H9 (cell line): ENCODE measurements around the gene EFNA3. TPM values are rescaled to one million over a fixed set of nuclear protein-coding genes. Genes with fewer than 3 reads are reported as not detected.

ENCODE experiments used
- DNase-seq: peaks from one replicate; pipeline ENCODE4 v3.0.0-alpha.2; 2017
- H2AFZ ChIP-seq: one replicate; pipeline ENCODE4 v1.6.1; 2013; ENCODE audit warnings: mild to moderate bottlenecking, low read length, control low read depth, moderate library complexity
- H2AK5ac ChIP-seq: 2 replicates; pipeline ENCODE4 v1.6.1; 2013; ENCODE audit warnings: low read length, control low read depth, mixed read lengths; ENCODE audit not compliant: insufficient read length
- H2BK120ac ChIP-seq: one replicate; pipeline ENCODE4 v1.6.1; 2013; ENCODE audit warnings: low read depth, mild to moderate bottlenecking, low read length, control low read depth, inconsistent platforms; ENCODE audit not compliant: poor library complexity, severe bottlenecking
- H2BK12ac ChIP-seq: 2 replicates; pipeline ENCODE4 v1.6.1; 2013; ENCODE audit warnings: low read length, control low read depth, mixed read lengths, low read depth; ENCODE audit not compliant: insufficient read length
- H2BK15ac ChIP-seq: 2 replicates; pipeline ENCODE4 v1.6.1; 2013; ENCODE audit warnings: low read depth, low read length, control low read depth
- H2BK20ac ChIP-seq: one replicate; pipeline ENCODE4 v1.6.1; 2013; ENCODE audit warnings: low read depth, mild to moderate bottlenecking, low read length, control low read depth, inconsistent platforms; ENCODE audit not compliant: poor library complexity, severe bottlenecking
- H2BK5ac ChIP-seq: 2 replicates; pipeline ENCODE4 v1.6.1; 2013; ENCODE audit warnings: low read length, control low read depth, mixed read lengths; ENCODE audit not compliant: insufficient read length
- H3K14ac ChIP-seq: 2 replicates; pipeline ENCODE4 v1.6.1; 2013; ENCODE audit warnings: low read length, control low read depth; ENCODE audit not compliant: insufficient read depth
- H3K18ac ChIP-seq: 2 replicates; pipeline ENCODE4 v1.6.1; 2013; ENCODE audit warnings: low read depth, mild to moderate bottlenecking, mixed read lengths, low read length, control low read depth; ENCODE audit not compliant: insufficient read length
- H3K23ac ChIP-seq: 2 replicates; pipeline ENCODE4 v1.6.1; 2013; ENCODE audit warnings: low read length, control low read depth, mixed read lengths, low read depth; ENCODE audit not compliant: insufficient read length
- H3K23me2 ChIP-seq: 2 replicates; pipeline ENCODE4 v1.6.1; 2013; ENCODE audit warnings: low read depth, mild to moderate bottlenecking, mixed read lengths, low read length, control low read depth; ENCODE audit not compliant: insufficient read length, poor library complexity, severe bottlenecking
- H3K27ac ChIP-seq: 2 replicates; pipeline ENCODE4 v1.5.1; 2013; ENCODE audit warnings: low read length, control low read depth, mixed read lengths, low read depth; ENCODE audit not compliant: insufficient read length
- H3K27me3 ChIP-seq: 2 replicates; pipeline ENCODE4 v1.6.1; 2013; ENCODE audit warnings: low read length, control low read depth, inconsistent platforms; ENCODE audit not compliant: insufficient read depth
- H3K4ac ChIP-seq: 2 replicates; pipeline ENCODE4 v1.6.1; 2013; ENCODE audit warnings: low read depth, mild to moderate bottlenecking, control low read depth, inconsistent platforms, low read length, moderate library complexity
- H3K4me1 ChIP-seq: 2 replicates; pipeline ENCODE4 v1.6.1; 2013; ENCODE audit warnings: low read length, control low read depth, inconsistent platforms; ENCODE audit not compliant: insufficient read depth
- H3K4me2 ChIP-seq: 2 replicates; pipeline ENCODE4 v1.6.1; 2013; ENCODE audit warnings: low read length, control low read depth, mixed read lengths; ENCODE audit not compliant: insufficient read length, insufficient read depth
- H3K56ac ChIP-seq: 2 replicates; pipeline ENCODE4 v1.6.1; 2013; ENCODE audit warnings: low read depth, mild to moderate bottlenecking, mixed read lengths, low read length, control low read depth; ENCODE audit not compliant: insufficient read length
- H3K79me1 ChIP-seq: 2 replicates; pipeline ENCODE4 v1.6.1; 2013; ENCODE audit warnings: low read depth, mild to moderate bottlenecking, moderate library complexity, low read length, control low read depth, inconsistent platforms; ENCODE audit not compliant: insufficient read depth, poor library complexity, severe bottlenecking
- H3K79me2 ChIP-seq: 2 replicates; pipeline ENCODE4 v1.6.1; 2013; ENCODE audit warnings: low read length, control low read depth, inconsistent platforms; ENCODE audit not compliant: insufficient read depth
- H3K9ac ChIP-seq: 2 replicates; pipeline ENCODE4 v1.6.1; 2013; ENCODE audit warnings: low read length, control low read depth, mixed read lengths; ENCODE audit not compliant: insufficient read length; ENCODE audit errors: extremely low read depth
- H3K9me3 ChIP-seq: one replicate; pipeline ENCODE4 v1.6.1; 2013; ENCODE audit warnings: low read depth, low read length, inconsistent platforms; ENCODE audit not compliant: control insufficient read depth
- H3T11ph ChIP-seq: one replicate; pipeline ENCODE4 v1.6.1; 2013; ENCODE audit warnings: mild to moderate bottlenecking, low read length, control low read depth, inconsistent platforms
- H4K20me1 ChIP-seq: one replicate; pipeline ENCODE4 v1.6.1; 2013; ENCODE audit not compliant: control insufficient read depth, insufficient read length, insufficient read depth
- H4K5ac ChIP-seq: 2 replicates; pipeline ENCODE4 v1.6.1; 2013; ENCODE audit warnings: low read depth, mild to moderate bottlenecking, mixed read lengths, low read length, control low read depth; ENCODE audit not compliant: insufficient read length
- H4K8ac ChIP-seq: replicated peaks from 2 replicates; pipeline ENCODE4 v1.6.1; 2013; ENCODE audit warnings: low read length, control low read depth, mixed read lengths, low read depth; ENCODE audit not compliant: insufficient read length
- H4K91ac ChIP-seq: 2 replicates; pipeline ENCODE4 v1.6.1; 2013; ENCODE audit warnings: low read depth, mild to moderate bottlenecking, moderate library complexity, mixed read lengths, low read length, control low read depth; ENCODE audit not compliant: insufficient read length
- H3K27ac Mint-ChIP-seq, 3 experiments: 2 replicates in 2 of 3; 3 replicates in 1 of 3; pipeline ENCODE4 v1.8.0; 2020 to 2021; ENCODE audit warnings: mixed read lengths in 3 of 3, mild to moderate bottlenecking in 1 of 3, moderate library complexity in 1 of 3
- H3K27me3 Mint-ChIP-seq: 2 replicates; pipeline ENCODE4 v1.8.0; 2021; ENCODE audit warnings: low read depth, mild to moderate bottlenecking, moderate library complexity, mixed read lengths
- H3K36me3 Mint-ChIP-seq, 3 experiments: 2 replicates in 2 of 3; 3 replicates in 1 of 3; pipeline ENCODE4 v1.8.0; 2020 to 2021; ENCODE audit warnings: low read depth in 3 of 3, mixed read lengths in 3 of 3; ENCODE audit not compliant: insufficient read depth in 1 of 3
- H3K4me1 Mint-ChIP-seq, 2 experiments: 2 replicates each; pipeline ENCODE4 v1.8.0; 2020; ENCODE audit warnings: mixed read lengths in 2 of 2
- H3K4me3 Mint-ChIP-seq, 2 experiments: 2 replicates in 1 of 2; 3 replicates in 1 of 2; pipeline ENCODE4 v1.8.0; 2020 to 2021; ENCODE audit warnings: mild to moderate bottlenecking in 2 of 2, mixed read lengths in 2 of 2, moderate library complexity in 1 of 2
- H3K9me3 Mint-ChIP-seq, 2 experiments: 2 replicates in 1 of 2; 3 replicates in 1 of 2; pipeline ENCODE4 v1.8.0; 2020; ENCODE audit warnings: mild to moderate bottlenecking in 2 of 2, mixed read lengths in 2 of 2, moderate library complexity in 1 of 2
- WGBS: extraction: QIAGEN DNeasy Blood & Tissue Kit; methylation state at CpG from one replicate; pipeline ENCODE4 v1.1.7; 2013; ENCODE audit warnings: missing lambda C conversion rate, low lambda C conversion rate, mixed read lengths; ENCODE audit not compliant: insufficient read length; ENCODE audit errors: extremely low coverage; 5-methylcytosine and 5-hydroxymethylcytosine counted together
- total RNA-seq: library from RNA; stranded (reverse); gene quantifications from 2 replicates; pipeline ENCODE4 v1.2.1, GENCODE V29; 2021
- TF ChIP-seq, protein P1 (sequence below): fragments of 200-600 bp; sonication (generic); conservative IDR thresholded peaks from 3 replicates; pipeline ENCODE4 v1.8.0; 2021; ENCODE audit warnings: antibody characterized with exemption, mild to moderate bottlenecking

The EFNA3 gene
- total RNA-seq, 1 experiment from 2014 or later = 3.9 TPM

DNA sequence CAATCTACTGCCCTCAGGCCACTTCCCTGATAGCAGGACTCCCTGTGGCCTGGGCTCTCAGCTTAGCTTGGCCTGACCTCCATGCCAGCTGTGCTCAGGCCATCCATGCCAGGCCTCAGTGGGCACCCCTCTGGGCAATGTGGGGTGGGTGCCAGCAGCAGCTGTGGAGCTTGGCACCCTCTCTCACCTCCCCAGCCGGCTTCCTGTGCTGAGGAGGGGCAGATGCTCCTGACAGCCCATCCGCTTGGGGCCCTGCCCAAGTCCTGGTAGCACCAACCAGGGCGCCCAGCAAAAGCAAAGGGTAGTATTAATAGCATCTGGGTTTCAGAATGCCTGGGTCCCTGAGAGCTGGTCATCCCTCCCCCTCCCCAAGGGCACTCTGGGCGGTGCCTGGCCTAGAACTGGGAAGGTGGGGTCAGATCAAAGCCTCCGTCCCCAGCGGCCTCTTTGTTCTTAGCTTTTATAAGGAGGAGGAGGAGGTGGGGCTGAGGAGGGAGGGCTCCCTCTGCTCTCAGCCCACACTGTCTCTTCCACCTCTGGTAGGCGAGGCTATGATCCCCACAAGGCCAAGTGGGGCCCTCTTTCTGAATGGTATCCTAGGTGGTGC lies 9.0 kb upstream of the EFNA3 start:
- H3K23ac ChIP-seq = no peak overlapping the region
- H3K4me2 ChIP-seq = peak overlapping the region; percentile 75
- no peaks in the 10 kb centered on the region for H3K79me1 ChIP-seq
- Mint-ChIP-seq H3K27me3 (peaks cover 30% of the 10 kb centered on the region), H3K9me3 (no peaks in the 10 kb centered on the region), H3K36me3 (peaks cover 9 to 32% (median 30%) of the 10 kb centered on the region in 3 experiments), H3K27ac (no peak overlapping the region), H3K4me1 (peaks cover 36 to 48% of the 10 kb centered on the region in 2 experiments), H3K4me3 (no peak overlapping the region; a peak in 1 of 5 replicates)
- no peak overlapping the region for H2BK20ac ChIP-seq
- peaks cover 9% of the 10 kb centered on the region for H3K23me2 ChIP-seq
- H3K4me1 ChIP-seq = peaks cover 7% of the 10 kb centered on the region; the same call in 1 of the 2 replicates
- H4K8ac ChIP-seq = no peak overlapping the region
- no peak overlapping the region for H3K9ac ChIP-seq
- no peak overlapping the region for H2AFZ ChIP-seq
- H3K79me2 ChIP-seq = no peaks in the 10 kb centered on the region; the same call in 1 of the 2 replicates
- H4K20me1 ChIP-seq = no peaks in the 10 kb centered on the region
- H3K9me3 ChIP-seq = no peaks in the 10 kb centered on the region
- no peak overlapping the region for H4K91ac ChIP-seq
- H3K56ac ChIP-seq = no peak overlapping the region
- H2BK5ac ChIP-seq = no peak overlapping the region
- H3K27ac ChIP-seq = no peak overlapping the region
- no peak overlapping the region for H3K14ac ChIP-seq
- no peak overlapping the region for H3K4ac ChIP-seq
- no peak overlapping the region for H2BK120ac ChIP-seq
- H4K5ac ChIP-seq = no peak overlapping the region
- no peak overlapping the region for H2BK15ac ChIP-seq
- no peak for DNase-seq
- no peak overlapping the region for H3T11ph ChIP-seq
- TF ChIP-seq, protein P1, sequence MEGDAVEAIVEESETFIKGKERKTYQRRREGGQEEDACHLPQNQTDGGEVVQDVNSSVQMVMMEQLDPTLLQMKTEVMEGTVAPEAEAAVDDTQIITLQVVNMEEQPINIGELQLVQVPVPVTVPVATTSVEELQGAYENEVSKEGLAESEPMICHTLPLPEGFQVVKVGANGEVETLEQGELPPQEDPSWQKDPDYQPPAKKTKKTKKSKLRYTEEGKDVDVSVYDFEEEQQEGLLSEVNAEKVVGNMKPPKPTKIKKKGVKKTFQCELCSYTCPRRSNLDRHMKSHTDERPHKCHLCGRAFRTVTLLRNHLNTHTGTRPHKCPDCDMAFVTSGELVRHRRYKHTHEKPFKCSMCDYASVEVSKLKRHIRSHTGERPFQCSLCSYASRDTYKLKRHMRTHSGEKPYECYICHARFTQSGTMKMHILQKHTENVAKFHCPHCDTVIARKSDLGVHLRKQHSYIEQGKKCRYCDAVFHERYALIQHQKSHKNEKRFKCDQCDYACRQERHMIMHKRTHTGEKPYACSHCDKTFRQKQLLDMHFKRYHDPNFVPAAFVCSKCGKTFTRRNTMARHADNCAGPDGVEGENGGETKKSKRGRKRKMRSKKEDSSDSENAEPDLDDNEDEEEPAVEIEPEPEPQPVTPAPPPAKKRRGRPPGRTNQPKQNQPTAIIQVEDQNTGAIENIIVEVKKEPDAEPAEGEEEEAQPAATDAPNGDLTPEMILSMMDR = no peak
- H2BK12ac ChIP-seq = no peak overlapping the region
- H3K27me3 ChIP-seq = no peaks in the 10 kb centered on the region; the same call in 1 of the 2 replicates
- WGBS = no CpG with 5 or more reads among the region's 7 CpGs
- no peak overlapping the region for H2AK5ac ChIP-seq
- H3K18ac ChIP-seq = no peak overlapping the region
